NCI-H1930 (cell line): ENCODE measurements around the gene CARD11.

Experiments
- DNase-seq, 2 experiments: peaks; one replicate each; lab custom pipeline; 2025; lab: John Stamatoyannopoulos, UW

The CARD11 gene

GRCh38 chr7:2872296-2872874 is 171.3 kb downstream of the CARD11 start:
- no peak for DNase-seq

GRCh38 chr7:2870471-2870931 is 173.2 kb downstream of the CARD11 start:
- DNase-seq, result no peak

GRCh38 chr7:2869981-2870380 is 173.7 kb downstream of the CARD11 start:
- DNase-seq, result no peak

- DNase-seq, result no peak
Observed at GRCh38 chr7:2866601-2867000, 177.1 kb downstream of the CARD11 start.

GRCh38 chr7:2864999-2865670 is 178.5 kb downstream of the CARD11 start:
- peak in 1 of 2 experiments; percentile 36 for DNase-seq

DNA sequence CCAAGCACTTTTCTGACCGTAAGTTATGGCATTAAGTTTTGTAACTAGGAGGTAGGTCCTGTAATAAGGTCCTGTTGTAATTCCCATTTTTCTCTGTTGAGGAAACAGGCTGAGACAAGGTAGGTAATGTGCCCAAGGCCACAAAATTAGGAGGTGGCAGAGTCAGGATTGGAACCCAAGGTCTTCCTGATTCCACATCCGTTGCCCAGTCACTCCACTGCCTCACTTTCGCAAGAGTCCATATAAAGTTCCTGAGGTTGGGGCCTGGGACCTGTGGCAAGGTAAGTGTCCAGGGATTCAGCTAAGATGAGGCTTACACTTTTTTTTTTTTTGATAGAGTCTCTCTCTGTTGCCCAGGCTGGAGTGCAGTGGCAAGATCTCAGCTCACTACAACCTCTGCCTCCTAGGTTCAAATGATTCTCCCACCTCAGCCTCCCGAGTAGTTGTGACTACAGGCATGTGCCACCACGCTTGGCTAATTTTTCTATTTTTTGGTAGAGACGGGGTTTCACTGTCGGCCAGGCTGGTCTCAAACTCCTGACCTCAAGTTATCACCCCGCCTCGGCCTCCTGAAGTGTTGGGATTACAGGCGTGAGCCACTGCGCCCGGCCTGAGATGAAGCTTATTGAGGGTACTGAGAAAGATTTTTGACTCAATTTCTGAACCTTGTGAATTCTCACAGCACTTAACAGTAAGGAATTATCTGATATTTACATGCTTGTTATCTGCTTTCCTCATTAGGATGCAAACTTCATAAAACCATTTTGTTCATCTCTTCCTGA is 179.3 kb downstream of the CARD11 start:
- DNase-seq, result no peak

DNA sequence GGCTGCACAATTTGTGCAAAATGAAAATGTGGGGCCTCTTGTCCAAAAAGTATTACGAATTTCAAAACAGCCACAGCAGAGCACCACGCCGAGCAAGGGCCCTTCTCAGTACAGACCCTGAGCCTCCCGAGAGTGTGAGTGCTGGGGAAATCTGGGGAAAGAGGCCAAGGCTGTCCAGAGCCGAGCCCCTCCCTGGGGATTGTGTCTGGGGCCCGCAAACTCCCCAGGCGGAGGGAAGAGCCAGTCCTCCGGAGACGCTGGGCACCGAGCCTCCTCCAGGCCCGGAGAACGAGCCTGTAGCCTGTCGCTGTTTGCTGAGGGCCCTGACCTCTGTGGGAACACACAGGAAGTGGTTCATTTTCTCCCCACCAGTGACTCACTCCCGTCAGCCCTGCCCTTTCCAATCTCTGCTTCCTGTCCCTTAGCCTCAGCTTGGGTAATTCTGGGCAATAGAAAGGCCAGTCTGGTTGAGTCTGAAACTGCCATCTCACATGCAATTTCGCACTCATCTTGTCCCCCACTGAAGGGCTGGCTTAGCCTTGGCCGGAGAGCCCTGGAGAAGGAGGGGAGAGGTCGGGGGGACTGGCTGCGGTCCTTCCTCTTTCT is 180.1 kb downstream of the CARD11 start:
- no peak for DNase-seq

GRCh38 chr7:2862831-2863361 is 180.8 kb downstream of the CARD11 start:
- DNase-seq, result no peak

DNA sequence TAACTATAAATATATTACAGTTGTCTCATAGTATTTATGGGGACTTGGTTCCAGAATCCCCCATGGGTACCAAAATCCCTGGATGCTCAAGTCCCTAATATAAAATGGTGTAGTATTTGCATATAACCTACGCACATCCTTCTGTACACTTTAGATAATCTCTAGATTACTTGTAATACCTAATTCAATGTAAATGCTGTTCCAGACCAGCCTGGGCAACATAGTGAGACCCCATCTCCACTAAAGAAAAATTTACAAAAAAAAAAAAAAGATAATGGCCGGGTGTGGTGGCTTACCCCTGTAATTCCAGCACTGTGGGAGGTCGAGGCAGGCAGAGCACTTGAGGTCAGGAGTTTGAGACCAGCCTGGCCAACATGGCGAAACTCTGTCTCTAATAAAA is 182.2 kb downstream of the CARD11 start:
- DNase-seq, result no peak

DNA sequence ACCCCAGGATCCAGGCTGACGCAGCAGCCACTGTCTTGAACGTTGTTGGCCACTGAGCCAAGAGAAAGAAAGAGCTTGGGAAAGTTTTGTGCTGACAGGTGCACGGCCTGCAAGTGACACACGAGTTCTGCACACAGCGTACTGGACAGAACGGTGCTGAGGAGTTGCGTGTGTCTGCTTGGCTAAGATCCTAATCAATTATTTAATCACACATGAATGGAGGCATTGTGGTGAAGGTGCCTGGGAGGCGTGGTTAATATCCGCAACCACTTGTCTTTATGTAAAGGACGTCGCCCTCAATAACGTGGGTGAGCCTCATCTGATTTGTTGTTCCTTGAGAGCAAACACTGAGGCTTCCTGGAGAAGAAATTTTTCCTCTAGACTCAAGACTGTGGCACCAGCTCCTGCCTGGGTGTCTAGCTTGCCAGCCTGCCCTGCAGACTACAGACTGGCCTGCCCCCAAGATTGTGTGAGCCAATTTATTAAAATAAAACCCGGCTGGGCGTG is 183.0 kb downstream of the CARD11 start:
- DNase-seq, result no peak

GRCh38 chr7:2859952-2860351 is 183.7 kb downstream of the CARD11 start:
- no peak for DNase-seq

GRCh38 chr7:2858621-2859020 is 185.0 kb downstream of the CARD11 start:
- DNase-seq, result no peak

GRCh38 chr7:2856388-2857169 is 187.1 kb downstream of the CARD11 start:
- no peak for DNase-seq
